ENCODE results near the gene IL17RE. TPM values are rescaled to one million over a fixed set of nuclear protein-coding genes. Genes with fewer than 3 reads are reported as not detected.

IL17RE gene
- total RNA-seq, 2 experiments from 2014 or later: 1.2 to 1.7 TPM

DNA sequence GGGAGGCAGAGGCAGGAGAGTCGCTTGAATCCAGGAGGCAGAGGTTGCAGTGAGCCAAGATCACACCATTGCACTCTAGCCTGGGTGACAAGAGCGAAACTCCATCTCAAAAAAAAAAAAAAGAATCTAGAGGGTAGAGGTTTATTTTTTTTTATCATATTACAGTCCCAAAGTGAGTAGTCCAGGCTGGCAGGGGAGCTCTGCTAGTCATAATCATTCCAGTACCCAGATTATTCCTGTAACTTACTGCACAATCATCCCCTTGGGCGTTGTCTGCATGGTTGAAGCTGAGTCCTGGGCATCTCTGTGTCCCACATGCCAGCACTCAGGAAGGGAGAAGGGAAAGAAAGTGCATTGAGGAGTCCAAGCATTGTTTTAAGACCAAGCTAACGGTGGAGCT lies 39.5 kb downstream of the IL17RE start:
- TF ChIP-seq, protein P1, sequence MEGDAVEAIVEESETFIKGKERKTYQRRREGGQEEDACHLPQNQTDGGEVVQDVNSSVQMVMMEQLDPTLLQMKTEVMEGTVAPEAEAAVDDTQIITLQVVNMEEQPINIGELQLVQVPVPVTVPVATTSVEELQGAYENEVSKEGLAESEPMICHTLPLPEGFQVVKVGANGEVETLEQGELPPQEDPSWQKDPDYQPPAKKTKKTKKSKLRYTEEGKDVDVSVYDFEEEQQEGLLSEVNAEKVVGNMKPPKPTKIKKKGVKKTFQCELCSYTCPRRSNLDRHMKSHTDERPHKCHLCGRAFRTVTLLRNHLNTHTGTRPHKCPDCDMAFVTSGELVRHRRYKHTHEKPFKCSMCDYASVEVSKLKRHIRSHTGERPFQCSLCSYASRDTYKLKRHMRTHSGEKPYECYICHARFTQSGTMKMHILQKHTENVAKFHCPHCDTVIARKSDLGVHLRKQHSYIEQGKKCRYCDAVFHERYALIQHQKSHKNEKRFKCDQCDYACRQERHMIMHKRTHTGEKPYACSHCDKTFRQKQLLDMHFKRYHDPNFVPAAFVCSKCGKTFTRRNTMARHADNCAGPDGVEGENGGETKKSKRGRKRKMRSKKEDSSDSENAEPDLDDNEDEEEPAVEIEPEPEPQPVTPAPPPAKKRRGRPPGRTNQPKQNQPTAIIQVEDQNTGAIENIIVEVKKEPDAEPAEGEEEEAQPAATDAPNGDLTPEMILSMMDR (IDR thresholded peaks at IDR 0.05): no peak
- H3K27me3 Mint-ChIP-seq: no peaks in the 10 kb centered on the region
- ATAC-seq (no peak), DNase-seq (no peak)
- ChIA-PET CTCF (interaction anchor here (0.8 to 1.7 kb wide), 2 partner anchors 9 to 24 kb away, joined by 3 to 7 read pairs; partner anchors contain the start of gene CRELD1), POLR2A (interaction anchor here (0.8 kb wide), 2 partner anchors 8 to 10 kb away, joined by 3 read pairs; no protein-coding TSS in a partner anchor)
- H3K4me1 Mint-ChIP-seq (ENCODE audit: low read depth): peaks cover 6% of the 10 kb centered on the region
- no peaks in the 10 kb centered on the region for H3K9me3 Mint-ChIP-seq
- H3K4me3 Mint-ChIP-seq: no peak overlapping the region
- peaks cover 4% of the 10 kb centered on the region for H3K36me3 Mint-ChIP-seq (ENCODE audit: low read depth)
- intact Hi-C loops (cut with micrococcal nuclease): no loop called here
- no peak overlapping the region for H3K27ac Mint-ChIP-seq

DNA sequence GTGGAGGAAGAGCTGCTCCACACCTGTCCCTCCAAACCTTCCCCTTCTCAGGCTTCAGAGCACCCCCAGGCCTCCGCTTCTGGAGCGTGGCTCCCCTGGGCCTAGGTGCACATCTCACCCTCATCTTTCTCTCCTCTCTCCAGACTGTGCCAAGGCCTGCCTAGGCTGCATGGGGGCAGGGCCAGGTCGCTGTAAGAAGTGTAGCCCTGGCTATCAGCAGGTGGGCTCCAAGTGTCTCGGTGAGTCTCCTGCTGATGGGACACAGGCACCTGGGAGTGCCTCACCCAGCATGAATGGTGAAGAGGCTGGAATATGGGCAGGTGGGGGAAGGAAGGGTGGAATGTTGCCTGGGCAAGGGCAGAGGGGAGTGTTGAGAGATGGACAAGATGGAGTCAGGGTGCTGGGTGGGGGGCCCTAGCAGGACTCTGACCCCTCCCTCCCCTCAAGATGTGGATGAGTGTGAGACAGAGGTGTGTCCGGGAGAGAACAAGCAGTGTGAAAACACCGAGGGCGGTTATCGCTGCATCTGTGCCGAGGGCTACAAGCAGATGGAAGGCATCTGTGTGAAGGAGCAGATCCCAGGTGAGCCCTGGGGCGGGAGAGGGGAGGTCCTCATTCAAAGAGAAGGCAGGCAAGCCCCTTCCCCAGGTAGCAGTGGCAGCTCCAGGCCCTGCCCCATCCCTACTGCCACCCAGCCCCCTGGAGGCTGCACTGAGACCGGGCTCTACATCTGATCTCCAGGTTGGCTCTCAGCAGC lies 40.5 kb downstream of the IL17RE start:
- CTCF ChIA-PET: interaction anchor here (0.8 to 1.7 kb wide), 3 partner anchors 10 to 23 kb away, joined by 3 to 12 read pairs (median 7); partner anchors contain the start of gene CRELD1
- TF ChIP-seq, protein P1 (IDR thresholded peaks at IDR 0.05): no peak
- intact Hi-C loops (cut with micrococcal nuclease): no loop called here
- POLR2A ChIA-PET: interaction anchor here (0.6 to 2.1 kb wide), 3 partner anchors 8 to 32 kb away, joined by 3 to 7 read pairs (median 3); no protein-coding TSS in a partner anchor
- Mint-ChIP-seq H3K27ac (no peak overlapping the region), H3K4me3 (no peak overlapping the region), H3K27me3 (no peaks in the 10 kb centered on the region), H3K9me3 (no peaks in the 10 kb centered on the region), H3K36me3 (ENCODE audit: low read depth) (peaks cover 3% of the 10 kb centered on the region), H3K4me1 (ENCODE audit: low read depth) (peaks cover 5% of the 10 kb centered on the region)
- DNase-seq (no peak), ATAC-seq (no peak)

DNA sequence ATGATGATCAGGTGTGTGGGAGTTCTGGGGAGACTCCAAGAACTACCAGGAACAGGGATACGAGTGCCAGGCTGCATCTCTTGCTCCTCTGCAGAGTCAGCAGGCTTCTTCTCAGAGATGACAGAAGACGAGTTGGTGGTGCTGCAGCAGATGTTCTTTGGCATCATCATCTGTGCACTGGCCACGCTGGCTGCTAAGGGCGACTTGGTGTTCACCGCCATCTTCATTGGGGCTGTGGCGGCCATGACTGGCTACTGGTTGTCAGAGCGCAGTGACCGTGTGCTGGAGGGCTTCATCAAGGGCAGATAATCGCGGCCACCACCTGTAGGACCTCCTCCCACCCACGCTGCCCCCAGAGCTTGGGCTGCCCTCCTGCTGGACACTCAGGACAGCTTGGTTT lies 41.6 kb downstream of the IL17RE start:
- ATAC-seq (no peak), DNase-seq (no peak)
- H3K4me3 Mint-ChIP-seq: no peak overlapping the region
- H3K4me1 Mint-ChIP-seq (ENCODE audit: low read depth): peaks cover 5% of the 10 kb centered on the region
- H3K27ac Mint-ChIP-seq: no peak overlapping the region
- CTCF ChIA-PET: interaction anchor here (1.7 kb wide), 1 partner anchor 11 kb away, joined by 12 read pairs; the partner anchor contains the start of gene CRELD1
- TF ChIP-seq, protein P1 (IDR thresholded peaks at IDR 0.05): no peak
- no peaks in the 10 kb centered on the region for H3K9me3 Mint-ChIP-seq
- intact Hi-C loops (cut with micrococcal nuclease): no loop called here
- H3K36me3 Mint-ChIP-seq (ENCODE audit: low read depth): peaks cover 3% of the 10 kb centered on the region
- no peaks in the 10 kb centered on the region for H3K27me3 Mint-ChIP-seq
- POLR2A ChIA-PET: interaction anchor here (0.6 to 2.1 kb wide), 4 partner anchors 9 to 39 kb away, joined by 3 to 7 read pairs (median 4); no protein-coding TSS in a partner anchor

DNA sequence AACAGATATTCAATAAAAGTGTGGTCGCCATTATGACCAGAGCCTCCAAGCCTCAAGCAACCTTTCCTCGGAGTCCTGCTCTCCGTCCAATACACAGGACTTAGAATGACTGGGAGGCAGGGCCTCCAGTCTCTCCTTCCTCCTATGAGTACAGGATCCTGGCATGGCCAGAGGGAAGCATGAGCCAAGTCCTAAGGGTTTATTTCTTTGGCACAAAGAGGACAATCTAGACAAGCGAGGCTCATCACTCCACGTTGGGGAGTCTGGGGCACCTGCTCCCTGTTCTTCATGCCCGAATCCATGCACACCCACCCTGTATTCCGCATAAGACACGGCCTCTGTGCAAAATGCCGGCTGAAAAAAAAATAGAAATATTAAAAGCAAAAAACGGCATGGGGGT lies 42.7 kb downstream of the IL17RE start:
- TF ChIP-seq, protein P1 (IDR thresholded peaks at IDR 0.05): no peak
- peak overlapping the region; percentile 20 for H3K27ac Mint-ChIP-seq

More for the DNA sequence above, 42.7 kb downstream of the IL17RE start:
- ChIA-PET CTCF (interaction anchor here (1.0 to 2.0 kb wide), 6 partner anchors 12 to 375 kb away, joined by 3 to 42 read pairs (median 4); partner anchors contain the start of genes ARPC4, CRELD1, SEC13 and TADA3), POLR2A (interaction anchor here (1.5 to 2.1 kb wide), 3 partner anchors 9 to 12 kb away, joined by 6 to 14 read pairs (median 7); partner anchors contain the start of gene CRELD1)
- Mint-ChIP-seq H3K27me3 (no peaks in the 10 kb centered on the region), H3K4me3 (peak overlapping the region; percentile 43), H3K36me3 (ENCODE audit: low read depth) (peaks cover 3% of the 10 kb centered on the region), H3K9me3 (no peaks in the 10 kb centered on the region), H3K4me1 (ENCODE audit: low read depth) (peaks cover 7% of the 10 kb centered on the region)
- ATAC-seq (no peak), DNase-seq (no peak)
- intact Hi-C loops (cut with micrococcal nuclease): no loop called here

Measured in activated CD8-positive, alpha-beta T cell treated with anti-CD3 and anti-CD28 coated beads for 36 hours (primary cell).